Hepatocyte (in vitro differentiated cells): ENCODE results near the gene CIDEC. TPM values are rescaled to one million over a fixed set of nuclear protein-coding genes. Genes with fewer than 3 reads are reported as not detected.

Experiments
- DNase-seq: peaks from one replicate; pipeline ENCODE4 v3.0.0-alpha.2; 2016; ENCODE audit warnings: low spot score
- H2AFZ ChIP-seq: fragments of 200-600 bp; sonication (generic); 2 replicates; pipeline ENCODE4 v1.6.0; 2016; ENCODE audit warnings: antibody characterized with exemption, mild to moderate bottlenecking
- H3K27ac ChIP-seq: fragments of 200-600 bp; sonication (generic); 2 replicates; pipeline ENCODE4 v1.5.1; 2016; ENCODE audit warnings: mild to moderate bottlenecking
- H3K27me3 ChIP-seq: fragments of 200-600 bp; sonication (generic); 2 replicates; pipeline ENCODE4 v1.6.1; 2016
- H3K36me3 ChIP-seq: fragments of 200-600 bp; sonication (generic); replicated peaks from 2 replicates; pipeline ENCODE4 v1.5.1; 2016; ENCODE audit warnings: low read depth; ENCODE audit not compliant: insufficient read depth
- H3K4me1 ChIP-seq: fragments of 200-600 bp; sonication (generic); 2 replicates; pipeline ENCODE4 v1.5.1; 2016; ENCODE audit warnings: mild to moderate bottlenecking, moderate library complexity; ENCODE audit not compliant: insufficient read depth
- H3K4me2 ChIP-seq: fragments of 200-600 bp; sonication (generic); 2 replicates; pipeline ENCODE4 v1.6.0; 2016
- H3K4me3 ChIP-seq: fragments of 200-600 bp; sonication (generic); 2 replicates; pipeline ENCODE4 v1.5.1; 2016; ENCODE audit warnings: mild to moderate bottlenecking
- H3K79me2 ChIP-seq: fragments of 200-600 bp; sonication (generic); 2 replicates; pipeline ENCODE4 v1.6.0; 2017; ENCODE audit warnings: mild to moderate bottlenecking
- H3K9me2 ChIP-seq: fragments of 200-600 bp; sonication (generic); replicated peaks from 2 replicates; pipeline ENCODE4 v1.6.0; 2017; ENCODE audit warnings: mild to moderate bottlenecking; ENCODE audit not compliant: insufficient read depth
- H3K9me3 ChIP-seq: fragments of 200-600 bp; sonication (generic); 2 replicates; pipeline ENCODE4 v1.5.1; 2016; ENCODE audit warnings: low read depth, mild to moderate bottlenecking
- H4K20me1 ChIP-seq: fragments of 200-600 bp; sonication (generic); 2 replicates; pipeline ENCODE4 v1.6.0; 2016; ENCODE audit warnings: mild to moderate bottlenecking; ENCODE audit not compliant: insufficient read depth, poor library complexity, severe bottlenecking
- CTCF ChIP-seq: fragments of 200-600 bp; sonication (generic); IDR thresholded peaks from 2 replicates; pipeline ENCODE4 v1.5.1; 2016; ENCODE audit warnings: antibody characterized with exemption, mild to moderate bottlenecking; ENCODE audit not compliant: poor library complexity
- EZH2 ChIP-seq: fragments of 200-600 bp; sonication (generic); IDR thresholded peaks from 2 replicates; pipeline ENCODE4 v1.6.1; 2016; ENCODE audit warnings: antibody characterized with exemption, mild to moderate bottlenecking, borderline replicate concordance
- EZH2phosphoT487 ChIP-seq: fragments of 200-600 bp; sonication (generic); IDR thresholded peaks from one replicate; pipeline ENCODE4 v1.6.1; 2018; ENCODE audit warnings: antibody characterized with exemption, mild to moderate bottlenecking, low read depth, moderate library complexity; ENCODE audit not compliant: unreplicated experiment, severe bottlenecking
- WGBS: methylation state at CpG from one replicate; pipeline ENCODE4 v1.1.6; 2016; ENCODE audit warnings: low lambda C conversion rate; ENCODE audit errors: missing lambda C conversion rate; 5-methylcytosine and 5-hydroxymethylcytosine counted together
- polyA plus RNA-seq: library from polyadenylated mRNA; unstranded; fragments of >200 nt; fragmentation: Nextera tagmentation; extraction: Ambion mirVana; gene quantifications from 2 replicates; pipeline ENCODE4 v1.2.1, GENCODE V29; 2016
- total RNA-seq: library from RNA; depleted of rRNA; stranded (reverse); fragments of >200 nt; gene quantifications from 2 replicates; pipeline ENCODE4 v1.2.3, GENCODE V29; 2014

The CIDEC gene
- total and polyA plus RNA-seq, 2 experiments from 2014 or later: 16.6 to 37.3 TPM

GRCh38 chr3:9820946-9821345 is 59.1 kb downstream of the CIDEC start:
- Histone ChIP-seq H3K4me3 (no peak overlapping the region), H3K4me1 (no peaks in the 10 kb centered on the region), H3K4me2 (no peak overlapping the region), H3K79me2 (no peaks in the 10 kb centered on the region), H3K36me3 (no peaks in the 10 kb centered on the region), H3K9me2 (no peaks in the 10 kb centered on the region), H3K27ac (no peak overlapping the region), H4K20me1 (no peaks in the 10 kb centered on the region), H3K9me3 (no peaks in the 10 kb centered on the region), H3K27me3 (no peaks in the 10 kb centered on the region), H2AFZ (no peak overlapping the region)
- TF ChIP-seq EZH2 (no peak), CTCF (peak; percentile 19)
- 41% methylated on average over 2 of the region's 2 CpGs for WGBS
- no peak for DNase-seq

GRCh38 chr3:9820543-9820942 is 59.5 kb downstream of the CIDEC start:
- TF ChIP-seq EZH2phosphoT487: no peak
- TF ChIP-seq CTCF: no peak
- TF ChIP-seq EZH2: no peak
- no peaks in the 10 kb centered on the region for H3K79me2 ChIP-seq
- no peaks in the 10 kb centered on the region for H3K9me2 ChIP-seq
- H3K36me3 ChIP-seq: no peaks in the 10 kb centered on the region
- H2AFZ ChIP-seq: no peak overlapping the region
- H3K27ac ChIP-seq: no peak overlapping the region
- H3K27me3 ChIP-seq: no peaks in the 10 kb centered on the region
- no peak overlapping the region for H3K4me3 ChIP-seq
- H3K4me1 ChIP-seq: no peaks in the 10 kb centered on the region
- DNase-seq: no peak
- WGBS: 90% methylated on average over 10 of the region's 12 CpGs
- no peaks in the 10 kb centered on the region for H3K9me3 ChIP-seq
- no peaks in the 10 kb centered on the region for H4K20me1 ChIP-seq
- no peak overlapping the region for H3K4me2 ChIP-seq

DNA sequence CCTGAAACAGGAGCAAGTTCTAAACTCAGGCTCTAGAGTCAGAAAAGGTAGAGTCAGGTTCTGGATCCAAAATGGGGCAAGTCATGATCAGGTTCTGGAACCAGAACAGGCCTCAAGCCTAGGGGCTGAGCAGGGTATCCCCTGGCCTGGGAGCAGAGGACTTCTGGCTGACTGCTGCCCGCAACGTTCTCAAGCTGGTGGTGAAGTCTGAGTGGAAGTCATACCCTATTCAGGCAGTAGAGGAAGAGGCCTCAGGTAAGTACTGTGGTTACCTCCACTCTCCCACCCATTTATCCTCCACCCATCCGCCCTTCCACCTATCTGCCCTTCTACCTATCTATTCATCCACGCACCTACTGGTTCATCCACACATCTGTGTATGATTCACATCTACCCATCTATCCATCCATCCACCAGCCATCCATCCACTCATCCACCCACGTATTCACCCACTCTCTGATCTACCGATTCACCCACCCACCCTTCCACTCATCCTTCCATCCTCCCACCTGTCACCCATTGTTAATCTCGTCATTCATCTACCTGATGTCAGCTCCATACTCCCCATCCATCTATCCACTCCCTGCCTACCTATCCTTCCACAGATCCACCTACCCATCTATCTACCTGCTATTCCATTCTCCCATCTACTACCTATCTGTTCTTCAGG is 61.3 kb downstream of the CIDEC start:
- WGBS: 99% methylated on average over 6 of the region's 7 CpGs
- H3K4me3 ChIP-seq: no peak overlapping the region

More for the DNA sequence above, 61.3 kb downstream of the CIDEC start:
- Histone ChIP-seq H2AFZ (no peak overlapping the region), H3K36me3 (no peaks in the 10 kb centered on the region), H3K4me1 (no peaks in the 10 kb centered on the region), H3K27ac (no peak overlapping the region), H3K9me3 (no peaks in the 10 kb centered on the region), H3K9me2 (no peaks in the 10 kb centered on the region), H3K27me3 (no peaks in the 10 kb centered on the region), H4K20me1 (no peaks in the 10 kb centered on the region), H3K79me2 (no peaks in the 10 kb centered on the region), H3K4me2 (no peak overlapping the region)
- DNase-seq: no peak
- TF ChIP-seq EZH2phosphoT487: no peak
- TF ChIP-seq EZH2: no peak
- TF ChIP-seq CTCF: no peak
